ENCODE measurements around the gene CLPSL2. TPM values are rescaled to one million over a fixed set of nuclear protein-coding genes. Genes with fewer than 3 reads are reported as not detected.
"Not testable (repeated sequence)": the region's sequence is repeated elsewhere in the genome, so short reads cannot be mapped to it uniquely, and the experiment has no call there.

CLPSL2 gene
- total RNA-seq, 2 donors from 2014 or later, result not detected

- no peak for DNase-seq (ENCODE audit: low spot score)
- H3K36me3 ChIP-seq, result no peaks in the 10 kb centered on the region
- TF ChIP-seq CTCF (IDR thresholded peaks at IDR 0.05), result no peak
- H3K9me3 ChIP-seq, result no peaks in the 10 kb centered on the region
- peak overlapping the region; percentile 100 for H3K27ac ChIP-seq
- no peak overlapping the region for H3K4me3 ChIP-seq
- peaks cover 0 to 90% of the 10 kb centered on the region in 2 donors for H3K4me1 ChIP-seq
- no peaks in the 10 kb centered on the region for H3K27me3 ChIP-seq
Observed at GRCh38 chr6:35729722-35730121, 46.7 kb upstream of the CLPSL2 start.

GRCh38 chr6:35730745-35731413 is 45.5 kb upstream of the CLPSL2 start:
- Histone ChIP-seq H3K4me3 (peak overlapping the region; percentile 5 to 67), H3K36me3 (no peaks in the 10 kb centered on the region), H3K9me3 (no peaks in the 10 kb centered on the region), H3K27me3 (no peaks in the 10 kb centered on the region), H3K4me1 (peaks cover 0 to 86% of the 10 kb centered on the region in 2 donors), H3K27ac (peak overlapping the region; percentile 100)
- DNase-seq (ENCODE audit: low spot score), result peak; percentile 70
- no peak for TF ChIP-seq CTCF (IDR thresholded peaks at IDR 0.05)

- no peaks in the 10 kb centered on the region for H3K27me3 ChIP-seq
- H3K4me1 ChIP-seq, result peaks cover 0 to 86% of the 10 kb centered on the region in 2 donors
- H3K36me3 ChIP-seq, result no peaks in the 10 kb centered on the region
- peak; percentile 98 for DNase-seq (ENCODE audit: low spot score)
- H3K9me3 ChIP-seq, result no peaks in the 10 kb centered on the region
- H3K27ac ChIP-seq, result peak overlapping the region; percentile 100
- no peak for TF ChIP-seq CTCF (IDR thresholded peaks at IDR 0.05)
- peak overlapping the region; percentile 48 to 67 for H3K4me3 ChIP-seq
Observed at GRCh38 chr6:35731414-35731735, 45.0 kb upstream of the CLPSL2 start.

GRCh38 chr6:35731736-35732532 is 44.5 kb upstream of the CLPSL2 start:
- TF ChIP-seq CTCF (IDR thresholded peaks at IDR 0.05), result peak in 1 of 2 donors; percentile 27
- Histone ChIP-seq H3K27me3 (no peaks in the 10 kb centered on the region), H3K4me3 (peak overlapping the region; percentile 48 to 67), H3K9me3 (no peaks in the 10 kb centered on the region), H3K36me3 (no peaks in the 10 kb centered on the region), H3K27ac (peak overlapping the region; percentile 100), H3K4me1 (peaks cover 0 to 84% of the 10 kb centered on the region in 2 donors)
- peak; percentile 96 for DNase-seq (ENCODE audit: low spot score)

GRCh38 chr6:35733633-35734032 is 42.8 kb upstream of the CLPSL2 start:
- no peaks in the 10 kb centered on the region for H3K9me3 ChIP-seq
- H3K4me3 ChIP-seq, result no peak overlapping the region
- no peak for TF ChIP-seq CTCF (IDR thresholded peaks at IDR 0.05)
- no peaks in the 10 kb centered on the region for H3K27me3 ChIP-seq
- DNase-seq (ENCODE audit: low spot score), result no peak
- H3K36me3 ChIP-seq, result no peaks in the 10 kb centered on the region
- H3K4me1 ChIP-seq, result peaks cover 2 to 75% of the 10 kb centered on the region in 2 donors
- H3K27ac ChIP-seq, result peak overlapping the region; percentile 100

GRCh38 chr6:35734319-35734718 is 42.1 kb upstream of the CLPSL2 start:
- H3K4me3 ChIP-seq; H3K9me3 ChIP-seq; H3K27me3 ChIP-seq; H3K36me3 ChIP-seq; DNase-seq (ENCODE audit: low spot score): not testable (repeated sequence)
- peak overlapping the region in 1 of 2 donors; percentile 100 for H3K27ac ChIP-seq
- peaks cover 2 to 68% of the 10 kb centered on the region in 2 donors for H3K4me1 ChIP-seq

Data from right atrium auricular region (tissue), 2 donors.